HL-60 (cell line): ENCODE results near the gene RABEPK.
"Not testable (repeated sequence)": the region's sequence is repeated elsewhere in the genome, so short reads cannot be mapped to it uniquely, and the experiment has no call there.

ENCODE experiments used
- DNase-seq, 2 experiments: peaks; one replicate each; pipeline ENCODE4 v3.0.0-alpha.2; 2010 to 2020; ENCODE audit warnings: low read depth in 1 of 2, low spot score in 1 of 2
- H3K27ac ChIP-seq: fragments of 250-450 bp; sonication (Bioruptor Pico); replicated peaks from 2 replicates; pipeline ENCODE4 v1.5.1; 2020; ENCODE audit warnings: mild to moderate bottlenecking, moderate library complexity
- H3K27me3 ChIP-seq: fragments of 250-450 bp; sonication (Bioruptor Pico); 2 replicates; pipeline ENCODE4 v1.5.1; 2021; ENCODE audit warnings: mild to moderate bottlenecking, moderate library complexity; ENCODE audit not compliant: insufficient read depth, poor library complexity, severe bottlenecking
- H3K4me3 ChIP-seq: replicated peaks from 2 replicates; pipeline ENCODE4 v1.5.1; 2011; ENCODE audit warnings: mild to moderate bottlenecking, control low read depth, low read length; ENCODE audit not compliant: insufficient read depth
- CTCF ChIP-seq: IDR thresholded peaks from one replicate; pipeline ENCODE4 v1.5.1; 2011; ENCODE audit warnings: low read length, control low read depth, inconsistent platforms; ENCODE audit not compliant: insufficient read depth
- GABPA ChIP-seq: IDR thresholded peaks from 2 replicates; pipeline ENCODE4 v1.6.1; 2012; ENCODE audit warnings: low read depth
- POLR2AphosphoS5 ChIP-seq: IDR thresholded peaks from 2 replicates; pipeline ENCODE4 v1.6.1; 2012; ENCODE audit warnings: low read depth
- SPI1 ChIP-seq: IDR thresholded peaks from 2 replicates; pipeline ENCODE4 v1.6.1; 2012; ENCODE audit warnings: low read depth, mild to moderate bottlenecking, borderline replicate concordance
- TF ChIP-seq, protein P1 (sequence below): IDR thresholded peaks from 2 replicates; pipeline ENCODE4 v1.6.1; 2012; ENCODE audit warnings: low read depth; ENCODE audit not compliant: insufficient replicate concordance

Gene RABEPK

DNA sequence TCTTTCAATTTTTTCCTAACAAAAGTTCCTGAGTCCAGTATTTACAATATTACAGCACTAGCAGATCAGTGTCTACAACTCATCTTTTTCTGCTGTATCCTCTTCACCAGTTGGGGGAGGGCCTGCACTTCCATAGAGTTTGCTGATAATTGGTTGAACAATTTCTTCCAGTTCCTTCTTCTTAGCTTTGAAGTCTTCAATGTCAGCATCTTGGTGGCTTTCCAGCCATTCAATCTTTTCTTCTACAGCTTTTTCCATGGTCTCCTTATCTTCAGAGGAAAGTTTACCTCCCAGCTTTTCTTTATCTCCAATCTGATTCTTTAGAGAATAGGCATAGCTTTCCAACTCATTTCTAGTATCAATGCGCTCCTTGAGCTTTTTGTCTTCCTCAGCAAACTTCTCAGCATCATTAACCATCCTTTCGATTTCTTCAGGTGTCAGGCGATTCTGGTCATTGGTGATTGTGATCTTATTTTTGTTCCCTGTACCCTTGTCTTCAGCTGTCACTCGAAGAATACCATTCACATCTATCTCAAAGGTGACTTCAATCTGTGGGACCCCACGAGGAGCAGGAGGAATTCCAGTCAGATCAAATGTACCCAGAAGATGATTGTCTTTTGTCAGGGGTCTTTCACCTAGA lies 36.3 kb downstream of the RABEPK start:
- not testable (repeated sequence) for H3K27me3 ChIP-seq, H3K27ac ChIP-seq, H3K4me3 ChIP-seq
- peak in 1 of 2 experiments; percentile 41 for DNase-seq

- Histone ChIP-seq H3K4me3 (peak overlapping the region; percentile 92), H3K27ac (no peak overlapping the region)
These were observed 38.0 kb downstream of the RABEPK start for GRCh38 chr9:125238127-125238914.

DNA sequence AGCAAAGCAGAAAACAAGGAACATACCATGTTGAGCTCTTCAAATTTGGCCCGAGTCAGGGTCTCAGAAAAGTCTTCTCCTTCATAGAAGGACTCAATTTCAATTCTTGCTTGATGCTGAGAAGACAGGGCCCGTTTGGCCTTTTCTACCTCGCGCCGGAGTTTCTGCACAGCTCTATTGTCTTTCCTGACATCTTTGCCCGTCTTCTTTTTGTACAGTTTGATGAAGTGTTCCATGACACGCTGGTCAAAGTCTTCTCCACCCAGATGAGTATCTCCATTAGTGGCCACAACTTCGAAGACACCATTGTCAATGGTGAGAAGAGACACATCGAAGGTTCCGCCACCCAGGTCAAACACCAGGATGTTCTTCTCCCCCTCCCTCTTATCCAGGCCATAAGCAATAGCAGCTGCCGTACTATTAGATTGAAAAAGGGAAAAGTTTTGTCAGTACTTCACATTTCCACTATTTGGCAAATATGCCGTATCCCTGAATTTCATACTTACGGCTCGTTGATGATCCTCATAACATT lies 38.6 kb downstream of the RABEPK start:
- Histone ChIP-seq H3K27ac (no peak overlapping the region), H3K27me3 (no peaks in the 10 kb centered on the region), H3K4me3 (peak overlapping the region; percentile 92)
- no peak for TF ChIP-seq CTCF
- 0 out of 2 replicates have a peak, but pooled peaks have one; percentile 13 for TF ChIP-seq POLR2AphosphoS5
- no peak for DNase-seq

More at GRCh38 chr9:125238127-125238914, 38.0 kb downstream of the RABEPK start:
- no peak for TF ChIP-seq SPI1
- no peaks in the 10 kb centered on the region for H3K27me3 ChIP-seq
- no peak for DNase-seq

GRCh38 chr9:125239631-125240597 lies 39.6 kb downstream of the RABEPK start:
- TF ChIP-seq GABPA (no peak), CTCF (no peak), SPI1 (no peak), POLR2AphosphoS5 (no peak)
- TF ChIP-seq, protein P1, sequence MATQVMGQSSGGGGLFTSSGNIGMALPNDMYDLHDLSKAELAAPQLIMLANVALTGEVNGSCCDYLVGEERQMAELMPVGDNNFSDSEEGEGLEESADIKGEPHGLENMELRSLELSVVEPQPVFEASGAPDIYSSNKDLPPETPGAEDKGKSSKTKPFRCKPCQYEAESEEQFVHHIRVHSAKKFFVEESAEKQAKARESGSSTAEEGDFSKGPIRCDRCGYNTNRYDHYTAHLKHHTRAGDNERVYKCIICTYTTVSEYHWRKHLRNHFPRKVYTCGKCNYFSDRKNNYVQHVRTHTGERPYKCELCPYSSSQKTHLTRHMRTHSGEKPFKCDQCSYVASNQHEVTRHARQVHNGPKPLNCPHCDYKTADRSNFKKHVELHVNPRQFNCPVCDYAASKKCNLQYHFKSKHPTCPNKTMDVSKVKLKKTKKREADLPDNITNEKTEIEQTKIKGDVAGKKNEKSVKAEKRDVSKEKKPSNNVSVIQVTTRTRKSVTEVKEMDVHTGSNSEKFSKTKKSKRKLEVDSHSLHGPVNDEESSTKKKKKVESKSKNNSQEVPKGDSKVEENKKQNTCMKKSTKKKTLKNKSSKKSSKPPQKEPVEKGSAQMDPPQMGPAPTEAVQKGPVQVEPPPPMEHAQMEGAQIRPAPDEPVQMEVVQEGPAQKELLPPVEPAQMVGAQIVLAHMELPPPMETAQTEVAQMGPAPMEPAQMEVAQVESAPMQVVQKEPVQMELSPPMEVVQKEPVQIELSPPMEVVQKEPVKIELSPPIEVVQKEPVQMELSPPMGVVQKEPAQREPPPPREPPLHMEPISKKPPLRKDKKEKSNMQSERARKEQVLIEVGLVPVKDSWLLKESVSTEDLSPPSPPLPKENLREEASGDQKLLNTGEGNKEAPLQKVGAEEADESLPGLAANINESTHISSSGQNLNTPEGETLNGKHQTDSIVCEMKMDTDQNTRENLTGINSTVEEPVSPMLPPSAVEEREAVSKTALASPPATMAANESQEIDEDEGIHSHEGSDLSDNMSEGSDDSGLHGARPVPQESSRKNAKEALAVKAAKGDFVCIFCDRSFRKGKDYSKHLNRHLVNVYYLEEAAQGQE, result no peak
- H3K27ac ChIP-seq, result peak overlapping the region; percentile 87

DNA sequence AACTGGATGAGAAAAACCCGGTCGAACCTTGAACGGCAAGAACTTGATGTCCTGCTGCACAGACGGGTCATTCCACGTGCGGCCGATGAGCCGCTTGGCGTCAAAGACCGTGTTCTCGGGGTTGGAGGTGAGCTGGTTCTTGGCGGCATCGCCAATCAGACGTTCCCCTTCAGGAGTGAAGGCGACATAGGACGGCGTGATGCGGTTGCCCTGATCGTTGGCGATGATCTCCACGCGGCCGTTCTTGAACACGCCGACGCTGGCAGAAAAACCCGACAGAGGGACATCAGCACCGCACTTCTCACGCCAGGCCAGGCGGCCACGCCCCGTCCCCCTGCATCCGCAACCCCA lies 40.3 kb downstream of the RABEPK start:
- Histone ChIP-seq H3K27ac (peak overlapping the region; percentile 87), H3K27me3 (no peaks in the 10 kb centered on the region), H3K4me3 (peak overlapping the region; percentile 92)
- DNase-seq, result peak in 1 of 2 experiments; percentile 34
- TF ChIP-seq SPI1 (no peak), CTCF (no peak), GABPA (no peak), POLR2AphosphoS5 (no peak)
- TF ChIP-seq, protein P1, result no peak

More at GRCh38 chr9:125239631-125240597, 39.6 kb downstream of the RABEPK start:
- DNase-seq, result no peak
- H3K4me3 ChIP-seq, result peak overlapping the region; percentile 92
- H3K27me3 ChIP-seq, result no peaks in the 10 kb centered on the region
